HepG2 (cell line): ENCODE data around the gene ATP4B. TPM values are rescaled to one million over a fixed set of nuclear protein-coding genes. Genes with fewer than 3 reads are reported as not detected.

ENCODE experiments used
- ATAC-seq: fragments of 200-7000 bp; cut with Tn5 transposase; 3 replicates; pipeline ENCODE4 v1.9.1; 2020; ENCODE audit warnings: mild to moderate bottlenecking, moderate library complexity
- BruUV-seq: library from RNA; stranded (reverse); fragments of 400-500 nt; replicated peaks from 2 replicates; lab custom pipeline; 2021; lab: Mats Ljungman, UMichigan
- CTCF ChIA-PET: fragments of 300-600 bp; formaldehyde crosslinking; extraction: SDS; loops from one replicate; lab custom pipeline; 2021; ENCODE audit warnings: low total read pairs, inconsistent platforms, low intra/inter-chr PET ratio; lab: Yijun Ruan, JAX
- POLR2A ChIA-PET: fragments of 350-600 bp; sonication (Branson Sonifier 250); formaldehyde crosslinking; loops from one replicate; lab custom pipeline; 2020; ENCODE audit warnings: antibody characterized with exemption, inconsistent platforms; lab: Yijun Ruan, JAX
- DNase-seq: peaks from one replicate; pipeline ENCODE4 v3.0.0-alpha.2; 2015; ENCODE audit warnings: low spot score
- FAIRE-seq: peaks from 3 replicates; lab custom pipeline; 2011; peaks lifted over from hg19 to GRCh38; lab: Jason Lieb, UNC
- H2AFZ ChIP-seq: one replicate; pipeline ENCODE4 v1.6.1; 2011; ENCODE audit warnings: low read length, inconsistent platforms
- H3K27ac ChIP-seq: fragments of 300-600 bp; 3 replicates; pipeline ENCODE4 v1.8.0; 2011; ENCODE audit warnings: mixed run types, mild to moderate bottlenecking, mixed read lengths, low read length, inconsistent platforms; ENCODE audit not compliant: insufficient read depth; ENCODE audit errors: extremely low read length
- H3K27me3 ChIP-seq, 2 experiments: fragments of 200-600 bp in 1 of 2; 2 replicates in 1 of 2; 3 replicates in 1 of 2; pipeline versions ENCODE4 v1.6.0 to v1.8.0; 2011; ENCODE audit warnings: low read length in 2 of 2, mild to moderate bottlenecking in 2 of 2, moderate library complexity in 2 of 2, inconsistent platforms in 1 of 2; ENCODE audit not compliant: insufficient read depth in 2 of 2, control insufficient read depth in 1 of 2
- H3K36me3 ChIP-seq, 2 experiments: fragments of 200-600 bp in 1 of 2; replicated peaks in 1 of 2; 2 replicates in 1 of 2; 3 replicates in 1 of 2; pipeline versions ENCODE4 v1.5.1 to v1.8.0; 2011; ENCODE audit warnings: low read length in 2 of 2, inconsistent platforms in 1 of 2; ENCODE audit not compliant: insufficient read depth in 2 of 2, control insufficient read depth in 1 of 2
- H3K4me1 ChIP-seq: 2 replicates; pipeline ENCODE4 v1.5.1; 2012; ENCODE audit warnings: low read length, inconsistent platforms; ENCODE audit not compliant: insufficient read depth
- H3K4me2 ChIP-seq: 2 replicates; pipeline ENCODE4 v1.6.0; 2011; ENCODE audit warnings: low read depth, low read length, inconsistent platforms
- H3K4me3 ChIP-seq, 3 experiments: fragments of 200-600 bp in 1 of 3; sonication (generic), shearing (Covaris generic) in 1 of 3; replicated peaks in 1 of 3; 2 replicates each; pipeline ENCODE4 v1.5.1; 2011 to 2016; ENCODE audit warnings: low read length in 3 of 3, inconsistent platforms in 2 of 3, low read depth in 2 of 3, mild to moderate bottlenecking in 2 of 3, control low read depth in 1 of 3, mixed read lengths in 1 of 3; ENCODE audit not compliant: insufficient read depth in 1 of 3
- H3K79me2 ChIP-seq: one replicate; pipeline ENCODE4 v1.6.1; 2011; ENCODE audit warnings: low read length, inconsistent platforms; ENCODE audit not compliant: insufficient read depth
- H3K9ac ChIP-seq: 2 replicates; pipeline ENCODE4 v1.6.0; 2011; ENCODE audit warnings: mild to moderate bottlenecking, low read depth, low read length, inconsistent platforms; ENCODE audit not compliant: insufficient read depth
- H3K9me3 ChIP-seq: 2 replicates; pipeline ENCODE4 v1.5.1; 2012; ENCODE audit warnings: mild to moderate bottlenecking, low read length
- H4K20me1 ChIP-seq: 2 replicates; pipeline ENCODE4 v1.6.0; 2011; ENCODE audit warnings: inconsistent platforms, mild to moderate bottlenecking, low read length, moderate library complexity; ENCODE audit not compliant: insufficient read depth
- WGBS: methylation state at CpG from one replicate; pipeline ENCODE4 v1.1.6; 2017; ENCODE audit warnings: low lambda C conversion rate; 5-methylcytosine and 5-hydroxymethylcytosine counted together
- in situ Hi-C: cut with HindIII; loops from 2 replicates; pipeline ENCODE4 v1.10.0; 2017; ENCODE audit warnings: low pct_unique_long_range_greater_than_20kb; ENCODE audit not compliant: extremely low pct_ligation_motif_present
- intact Hi-C: fragments of 100-400 bp; cut with micrococcal nuclease; formaldehyde crosslinking; loops from one replicate; pipeline ENCODE4 v1.10.0; 2022; ENCODE audit not compliant: unreplicated experiment
- polyA plus RNA-seq, 8 experiments: library from polyadenylated mRNA; depleted of rRNA in 3 of 8; stranded (reverse) in 7 of 8; unstranded in 1 of 8; fragments of >200 nt; fragmentation: Illumina TruSeq in 4 of 8; extraction: Trizol in 4 of 8; gene quantifications; 2 replicates each; pipeline versions ENCODE4 v1.2.1 to v1.2.3, GENCODE V29; 2011 to 2016; ENCODE audit warnings: low read depth in 4 of 8, missing spikeins in 1 of 8, mixed read lengths in 1 of 8; ENCODE audit not compliant: insufficient read depth in 1 of 8
- total RNA-seq, 5 experiments: library from RNA; depleted of rRNA; stranded (reverse); fragments of >200 nt; fragmentation: Illumina TruSeq; extraction: Trizol; gene quantifications; 2 replicates each; pipeline ENCODE4 v1.2.3, GENCODE V29; 2016; ENCODE audit warnings: low read depth in 1 of 5
- TF ChIP-seq, protein P1 (sequence below): sonication (generic); formaldehyde crosslinking; IDR thresholded peaks from 2 replicates; pipeline ENCODE4 v1.9.0; 2021; ENCODE audit warnings: mild to moderate bottlenecking, missing genetic modification reagents
- TF ChIP-seq, protein P2 (sequence below): sonication (generic); formaldehyde crosslinking; IDR thresholded peaks from 2 replicates; pipeline ENCODE4 v1.4.0; 2020; ENCODE audit warnings: missing genetic modification reagents

Gene ATP4B
- total and polyA plus RNA-seq, 2 of the 13 experiments (the other 11 are each of a cell fraction or from before 2014, with no cell fraction given) = not detected

DNA sequence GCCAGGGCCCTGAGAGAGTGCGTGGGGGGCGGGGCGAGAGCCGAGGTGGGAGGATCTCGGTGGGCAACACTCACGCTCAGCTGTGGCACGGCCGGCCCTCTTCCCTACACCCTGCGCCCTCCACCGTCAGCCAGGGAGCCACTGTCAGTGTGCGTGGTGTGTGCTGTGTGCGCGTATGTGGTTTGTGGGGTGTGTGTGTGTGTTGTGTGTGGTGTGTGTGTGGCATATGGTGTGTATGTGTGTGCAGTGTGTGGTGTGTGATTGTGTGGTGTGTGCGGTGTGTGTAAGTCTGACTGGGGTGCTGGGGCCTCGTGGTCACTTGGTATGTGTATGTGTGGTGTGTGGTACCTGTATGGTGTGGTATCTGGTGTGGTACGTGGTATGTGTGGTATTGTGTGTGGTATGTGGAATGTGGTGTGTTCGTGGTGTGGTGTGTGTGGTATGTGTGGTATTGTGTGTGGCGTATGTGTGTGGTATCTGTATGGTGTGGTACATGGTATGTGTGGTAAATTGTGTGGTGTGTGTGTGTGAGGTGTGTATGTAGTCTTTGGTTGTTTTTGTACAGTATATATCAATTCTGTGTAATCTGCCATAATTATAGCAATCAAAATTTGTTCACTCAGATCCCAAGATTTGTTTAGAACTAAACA lies 14.1 kb upstream of the ATP4B start:
- POLR2A ChIA-PET = no interaction called here
- Histone ChIP-seq H4K20me1 (no peaks in the 10 kb centered on the region), H3K4me3 (no peak overlapping the region), H3K36me3 (no peaks in the 10 kb centered on the region), H3K79me2 (no peaks in the 10 kb centered on the region), H3K9me3 (no peaks in the 10 kb centered on the region), H2AFZ (no peak overlapping the region), H3K4me1 (no peaks in the 10 kb centered on the region), H3K27me3 (peaks cover 7 to 33% of the 10 kb centered on the region in 2 experiments; a peak in 4 of 5 replicates), H3K4me2 (no peak overlapping the region), H3K9ac (no peak overlapping the region), H3K27ac (no peak overlapping the region)
- FAIRE-seq (no peak), ATAC-seq (no peak), DNase-seq (no peak)
- in situ Hi-C loops = no loop called here
- intact Hi-C loops = no loop called here
- no TSS peak for BruUV-seq
- TF ChIP-seq, protein P1, sequence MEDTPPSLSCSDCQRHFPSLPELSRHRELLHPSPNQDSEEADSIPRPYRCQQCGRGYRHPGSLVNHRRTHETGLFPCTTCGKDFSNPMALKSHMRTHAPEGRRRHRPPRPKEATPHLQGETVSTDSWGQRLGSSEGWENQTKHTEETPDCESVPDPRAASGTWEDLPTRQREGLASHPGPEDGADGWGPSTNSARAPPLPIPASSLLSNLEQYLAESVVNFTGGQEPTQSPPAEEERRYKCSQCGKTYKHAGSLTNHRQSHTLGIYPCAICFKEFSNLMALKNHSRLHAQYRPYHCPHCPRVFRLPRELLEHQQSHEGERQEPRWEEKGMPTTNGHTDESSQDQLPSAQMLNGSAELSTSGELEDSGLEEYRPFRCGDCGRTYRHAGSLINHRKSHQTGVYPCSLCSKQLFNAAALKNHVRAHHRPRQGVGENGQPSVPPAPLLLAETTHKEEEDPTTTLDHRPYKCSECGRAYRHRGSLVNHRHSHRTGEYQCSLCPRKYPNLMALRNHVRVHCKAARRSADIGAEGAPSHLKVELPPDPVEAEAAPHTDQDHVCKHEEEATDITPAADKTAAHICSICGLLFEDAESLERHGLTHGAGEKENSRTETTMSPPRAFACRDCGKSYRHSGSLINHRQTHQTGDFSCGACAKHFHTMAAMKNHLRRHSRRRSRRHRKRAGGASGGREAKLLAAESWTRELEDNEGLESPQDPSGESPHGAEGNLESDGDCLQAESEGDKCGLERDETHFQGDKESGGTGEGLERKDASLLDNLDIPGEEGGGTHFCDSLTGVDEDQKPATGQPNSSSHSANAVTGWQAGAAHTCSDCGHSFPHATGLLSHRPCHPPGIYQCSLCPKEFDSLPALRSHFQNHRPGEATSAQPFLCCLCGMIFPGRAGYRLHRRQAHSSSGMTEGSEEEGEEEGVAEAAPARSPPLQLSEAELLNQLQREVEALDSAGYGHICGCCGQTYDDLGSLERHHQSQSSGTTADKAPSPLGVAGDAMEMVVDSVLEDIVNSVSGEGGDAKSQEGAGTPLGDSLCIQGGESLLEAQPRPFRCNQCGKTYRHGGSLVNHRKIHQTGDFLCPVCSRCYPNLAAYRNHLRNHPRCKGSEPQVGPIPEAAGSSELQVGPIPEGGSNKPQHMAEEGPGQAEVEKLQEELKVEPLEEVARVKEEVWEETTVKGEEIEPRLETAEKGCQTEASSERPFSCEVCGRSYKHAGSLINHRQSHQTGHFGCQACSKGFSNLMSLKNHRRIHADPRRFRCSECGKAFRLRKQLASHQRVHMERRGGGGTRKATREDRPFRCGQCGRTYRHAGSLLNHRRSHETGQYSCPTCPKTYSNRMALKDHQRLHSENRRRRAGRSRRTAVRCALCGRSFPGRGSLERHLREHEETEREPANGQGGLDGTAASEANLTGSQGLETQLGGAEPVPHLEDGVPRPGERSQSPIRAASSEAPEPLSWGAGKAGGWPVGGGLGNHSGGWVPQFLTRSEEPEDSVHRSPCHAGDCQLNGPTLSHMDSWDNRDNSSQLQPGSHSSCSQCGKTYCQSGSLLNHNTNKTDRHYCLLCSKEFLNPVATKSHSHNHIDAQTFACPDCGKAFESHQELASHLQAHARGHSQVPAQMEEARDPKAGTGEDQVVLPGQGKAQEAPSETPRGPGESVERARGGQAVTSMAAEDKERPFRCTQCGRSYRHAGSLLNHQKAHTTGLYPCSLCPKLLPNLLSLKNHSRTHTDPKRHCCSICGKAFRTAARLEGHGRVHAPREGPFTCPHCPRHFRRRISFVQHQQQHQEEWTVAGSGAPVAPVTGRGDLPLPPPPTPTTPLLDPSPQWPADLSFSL (CRISPR knock-in tag) = peak; percentile 76; the same call in 1 of the 2 replicates
- TF ChIP-seq, protein P2, sequence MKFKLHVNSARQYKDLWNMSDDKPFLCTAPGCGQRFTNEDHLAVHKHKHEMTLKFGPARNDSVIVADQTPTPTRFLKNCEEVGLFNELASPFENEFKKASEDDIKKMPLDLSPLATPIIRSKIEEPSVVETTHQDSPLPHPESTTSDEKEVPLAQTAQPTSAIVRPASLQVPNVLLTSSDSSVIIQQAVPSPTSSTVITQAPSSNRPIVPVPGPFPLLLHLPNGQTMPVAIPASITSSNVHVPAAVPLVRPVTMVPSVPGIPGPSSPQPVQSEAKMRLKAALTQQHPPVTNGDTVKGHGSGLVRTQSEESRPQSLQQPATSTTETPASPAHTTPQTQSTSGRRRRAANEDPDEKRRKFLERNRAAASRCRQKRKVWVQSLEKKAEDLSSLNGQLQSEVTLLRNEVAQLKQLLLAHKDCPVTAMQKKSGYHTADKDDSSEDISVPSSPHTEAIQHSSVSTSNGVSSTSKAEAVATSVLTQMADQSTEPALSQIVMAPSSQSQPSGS (CRISPR knock-in tag) = no peak
- CTCF ChIA-PET = no interaction called here
- 55% methylated on average over 18 of the region's 18 CpGs for WGBS
